ENCODE results near the gene AHSA1.

Gene AHSA1

DNA sequence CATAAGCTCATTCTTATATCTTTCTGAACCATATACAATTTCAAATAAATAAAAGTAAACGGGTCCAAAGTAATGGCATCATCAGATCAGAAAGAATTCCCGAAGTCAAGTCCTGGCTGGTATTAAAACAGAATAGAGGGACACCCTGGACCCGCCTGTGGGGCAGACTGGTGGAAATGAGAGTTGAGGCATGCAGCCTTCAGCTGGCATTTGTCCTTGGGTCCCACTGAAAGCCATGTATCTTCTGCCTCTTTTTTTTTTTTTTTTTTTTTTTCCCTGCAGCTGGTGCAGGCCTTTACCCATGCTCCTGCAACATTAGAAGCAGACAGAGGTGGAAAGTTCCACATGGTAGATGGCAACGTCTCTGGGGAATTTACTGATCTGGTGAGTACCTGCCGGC, 9.9 kb downstream of the AHSA1 start:
- peaks cover 65% of the 10 kb centered on the region for H3K36me3 ChIP-seq

DNA sequence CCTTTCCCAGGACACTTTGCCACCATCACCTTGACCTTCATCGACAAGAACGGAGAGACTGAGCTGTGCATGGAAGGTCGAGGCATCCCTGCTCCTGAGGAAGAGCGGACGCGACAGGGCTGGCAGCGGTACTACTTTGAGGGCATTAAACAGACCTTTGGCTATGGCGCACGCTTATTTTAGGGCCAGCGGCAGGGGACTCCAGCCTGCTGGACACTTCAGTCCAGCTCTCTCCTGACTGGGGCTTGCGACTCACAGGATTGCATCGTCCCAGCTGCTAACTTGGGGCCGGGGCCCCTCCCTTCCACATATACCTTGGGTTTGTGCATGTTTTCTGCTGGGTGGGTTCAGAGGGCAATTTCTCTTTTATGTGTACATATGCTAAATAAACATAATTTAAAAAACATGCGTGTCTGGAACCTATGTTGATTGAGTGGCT, 11.2 kb downstream of the AHSA1 start:
- no peak for DNase-seq
- Histone ChIP-seq H3K27ac (no peak overlapping the region), H3K9me3 (ENCODE audit: severe bottlenecking) (no peaks in the 10 kb centered on the region), H3K4me3 (ENCODE audit: low read depth, low read length) (no peak overlapping the region), H3K36me3 (peaks cover 52% of the 10 kb centered on the region), H3K27me3 (ENCODE audit: insufficient read depth, low read depth, severe bottlenecking) (no peaks in the 10 kb centered on the region)
- TF ChIP-seq, protein P1, sequence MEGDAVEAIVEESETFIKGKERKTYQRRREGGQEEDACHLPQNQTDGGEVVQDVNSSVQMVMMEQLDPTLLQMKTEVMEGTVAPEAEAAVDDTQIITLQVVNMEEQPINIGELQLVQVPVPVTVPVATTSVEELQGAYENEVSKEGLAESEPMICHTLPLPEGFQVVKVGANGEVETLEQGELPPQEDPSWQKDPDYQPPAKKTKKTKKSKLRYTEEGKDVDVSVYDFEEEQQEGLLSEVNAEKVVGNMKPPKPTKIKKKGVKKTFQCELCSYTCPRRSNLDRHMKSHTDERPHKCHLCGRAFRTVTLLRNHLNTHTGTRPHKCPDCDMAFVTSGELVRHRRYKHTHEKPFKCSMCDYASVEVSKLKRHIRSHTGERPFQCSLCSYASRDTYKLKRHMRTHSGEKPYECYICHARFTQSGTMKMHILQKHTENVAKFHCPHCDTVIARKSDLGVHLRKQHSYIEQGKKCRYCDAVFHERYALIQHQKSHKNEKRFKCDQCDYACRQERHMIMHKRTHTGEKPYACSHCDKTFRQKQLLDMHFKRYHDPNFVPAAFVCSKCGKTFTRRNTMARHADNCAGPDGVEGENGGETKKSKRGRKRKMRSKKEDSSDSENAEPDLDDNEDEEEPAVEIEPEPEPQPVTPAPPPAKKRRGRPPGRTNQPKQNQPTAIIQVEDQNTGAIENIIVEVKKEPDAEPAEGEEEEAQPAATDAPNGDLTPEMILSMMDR (IDR thresholded peaks at IDR 0.05; ENCODE audit: low read depth, low read length) = no peak

More for the DNA sequence above, 9.9 kb downstream of the AHSA1 start:
- no peaks in the 10 kb centered on the region for H3K27me3 ChIP-seq (ENCODE audit: insufficient read depth, low read depth, severe bottlenecking)
- TF ChIP-seq, protein P1 (IDR thresholded peaks at IDR 0.05; ENCODE audit: low read depth, low read length) = no peak
- no peak overlapping the region for H3K27ac ChIP-seq
- H3K9me3 ChIP-seq (ENCODE audit: severe bottlenecking) = no peaks in the 10 kb centered on the region
- no peak overlapping the region for H3K4me3 ChIP-seq (ENCODE audit: low read depth, low read length)
- no peak for DNase-seq

DNA sequence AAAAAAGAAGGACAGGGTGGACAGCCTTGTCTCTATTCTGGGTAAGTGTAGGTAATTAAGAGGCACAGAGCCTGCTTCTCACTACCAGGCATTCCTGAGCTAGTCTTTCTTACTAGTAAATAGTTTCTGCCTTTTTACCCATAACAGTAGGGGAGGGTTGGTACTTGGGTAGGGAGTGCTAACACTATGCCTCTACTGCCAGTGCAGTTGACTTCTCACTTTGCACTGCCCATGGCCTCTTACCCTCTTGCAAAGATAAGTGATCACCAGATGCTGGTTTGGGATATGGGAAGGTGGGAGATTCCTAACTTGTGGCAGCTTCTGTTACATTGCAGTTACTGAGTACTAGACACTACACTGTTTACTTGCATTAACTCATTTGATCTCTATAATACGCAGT, 11.6 kb downstream of the AHSA1 start:
- no peak overlapping the region for H3K27ac ChIP-seq
- DNase-seq = no peak
- no peaks in the 10 kb centered on the region for H3K9me3 ChIP-seq (ENCODE audit: severe bottlenecking)
- TF ChIP-seq, protein P1 (IDR thresholded peaks at IDR 0.05; ENCODE audit: low read depth, low read length) = no peak
- peaks cover 48% of the 10 kb centered on the region for H3K36me3 ChIP-seq
- H3K27me3 ChIP-seq (ENCODE audit: insufficient read depth, low read depth, severe bottlenecking) = no peaks in the 10 kb centered on the region
- no peak overlapping the region for H3K4me3 ChIP-seq (ENCODE audit: low read depth, low read length)

DNA sequence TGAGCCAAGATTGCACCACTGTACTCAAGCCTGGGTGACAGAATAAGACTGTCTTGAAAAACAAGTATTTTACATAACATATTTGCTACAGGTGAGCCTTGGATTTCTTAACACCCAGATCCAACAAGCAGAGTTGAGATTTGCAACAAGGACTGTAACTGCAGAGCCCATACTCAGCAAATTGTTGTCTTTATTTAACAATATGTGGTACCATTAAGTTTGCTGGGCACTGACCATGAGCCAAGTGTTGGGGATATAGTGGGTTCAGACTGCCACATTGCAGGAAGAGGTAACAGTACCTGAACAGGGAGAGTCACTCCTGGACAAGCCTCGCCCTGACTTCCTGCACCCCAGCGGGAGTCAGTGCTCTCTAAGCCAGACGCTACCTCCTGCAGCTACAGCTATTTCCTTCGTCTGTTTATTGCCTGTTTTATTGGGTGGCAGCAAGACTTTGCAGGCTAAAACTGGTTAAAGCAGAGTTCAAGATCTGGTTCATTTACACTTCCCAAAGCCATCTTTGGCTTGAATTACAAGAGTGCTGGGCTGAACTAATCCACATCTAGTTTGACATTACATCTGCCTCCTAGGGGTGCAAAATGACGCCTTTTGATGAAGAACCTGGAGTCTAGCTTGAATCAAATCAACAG, 12.5 kb downstream of the AHSA1 start:
- no peak overlapping the region for H3K27ac ChIP-seq
- H3K36me3 ChIP-seq = peaks cover 39% of the 10 kb centered on the region
- H3K9me3 ChIP-seq (ENCODE audit: severe bottlenecking) = no peaks in the 10 kb centered on the region
- no peak overlapping the region for H3K4me3 ChIP-seq (ENCODE audit: low read depth, low read length)
- H3K27me3 ChIP-seq (ENCODE audit: insufficient read depth, low read depth, severe bottlenecking) = no peaks in the 10 kb centered on the region
- DNase-seq = no peak
- TF ChIP-seq, protein P1 (IDR thresholded peaks at IDR 0.05; ENCODE audit: low read depth, low read length) = no peak

DNA sequence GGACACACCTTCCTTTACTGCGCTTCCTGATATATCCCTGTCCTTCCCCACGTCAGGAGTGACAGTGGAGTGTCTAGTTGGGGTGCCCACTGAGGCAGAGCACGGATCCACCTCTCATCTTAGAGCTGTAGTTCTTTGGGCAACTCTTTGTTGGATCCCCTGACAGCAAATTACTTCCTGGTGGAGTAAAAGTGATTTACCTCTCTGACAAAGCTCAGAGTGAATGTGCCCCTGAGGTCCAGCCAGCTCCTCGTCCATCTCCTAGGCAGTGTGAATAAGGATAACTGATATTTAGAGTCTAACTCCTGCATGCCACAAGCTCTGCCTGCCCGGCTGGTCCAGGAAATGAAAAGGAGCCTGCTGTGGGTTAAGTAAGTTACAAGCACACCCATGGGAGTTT, 16.0 kb downstream of the AHSA1 start:
- Histone ChIP-seq H3K36me3 (peaks cover 10% of the 10 kb centered on the region), H3K27ac (no peak overlapping the region), H3K9me3 (ENCODE audit: severe bottlenecking) (no peaks in the 10 kb centered on the region), H3K27me3 (ENCODE audit: insufficient read depth, low read depth, severe bottlenecking) (no peaks in the 10 kb centered on the region), H3K4me3 (ENCODE audit: low read depth, low read length) (no peak overlapping the region)
- no peak for DNase-seq
- TF ChIP-seq, protein P1 (IDR thresholded peaks at IDR 0.05; ENCODE audit: low read depth, low read length) = no peak
